Measurements from ENCODE around the gene KTI12. TPM values are rescaled to one million over a fixed set of nuclear protein-coding genes. Genes with fewer than 3 reads are reported as not detected.

Gene KTI12
- total and polyA plus RNA-seq, 7 donors, result 4.9 to 15.0 (median 9.6) TPM

GRCh38 chr1:52003877-52004276 lies 29.7 kb downstream of the KTI12 start:
- DNase-seq, result no peak
- H3K4me3 ChIP-seq, result no peak overlapping the region
- no peak for TF ChIP-seq CTCF (IDR thresholded peaks at IDR 0.05)
- TF ChIP-seq EP300 (IDR thresholded peaks at IDR 0.05), result no peak
- TF ChIP-seq POLR2AphosphoS5 (IDR thresholded peaks at IDR 0.05), result no peak
- TF ChIP-seq POLR2A (IDR thresholded peaks at IDR 0.05), result no peak
- no peaks in the 10 kb centered on the region for H3K27me3 ChIP-seq
- WGBS, 2 donors, result 66 to 74% methylated on average over 4 of the region's 4 CpGs
- H3K4me1 ChIP-seq, result peaks cover 0 to 7% (median 0%) of the 10 kb centered on the region in 4 donors
- no peaks in the 10 kb centered on the region for H3K9me3 ChIP-seq
- no peaks in the 10 kb centered on the region for H3K36me3 ChIP-seq
- intact Hi-C loops (cut with DNase I), result no loop called here
- no peak overlapping the region for H3K27ac ChIP-seq

- no peaks in the 10 kb centered on the region for H3K9me3 ChIP-seq
- no peaks in the 10 kb centered on the region for H3K36me3 ChIP-seq
- no peak overlapping the region for H3K27ac ChIP-seq
- H3K4me1 ChIP-seq, result no peaks in the 10 kb centered on the region
- 44 to 53% methylated on average over 9 of the region's 9 CpGs for WGBS, 2 donors
- TF ChIP-seq CTCF (IDR thresholded peaks at IDR 0.05), result peak; percentile 55 to 88 (median 86)
- TF ChIP-seq EP300 (IDR thresholded peaks at IDR 0.05), result no peak
- intact Hi-C loops (cut with DNase I), result loop anchor here (1.0 kb wide), 1 partner anchor 105 kb away; no protein-coding TSS in a partner anchor
- no peaks in the 10 kb centered on the region for H3K27me3 ChIP-seq
- no peak for DNase-seq
- H3K4me3 ChIP-seq, result no peak overlapping the region
Measured at GRCh38 chr1:52002038-52002917, 31.3 kb downstream of the KTI12 start.

GRCh38 chr1:51998701-51999100 lies 34.9 kb downstream of the KTI12 start:
- H3K27ac ChIP-seq, result no peak overlapping the region
- intact Hi-C loops (cut with DNase I), result no loop called here
- H3K36me3 ChIP-seq, result no peaks in the 10 kb centered on the region
- TF ChIP-seq POLR2AphosphoS5 (IDR thresholded peaks at IDR 0.05) (no peak), POLR2A (IDR thresholded peaks at IDR 0.05) (no peak), CTCF (IDR thresholded peaks at IDR 0.05) (no peak)
- H3K27me3 ChIP-seq, result peaks cover 0 to 6% (median 0%) of the 10 kb centered on the region in 3 donors
- H3K9me3 ChIP-seq, result no peaks in the 10 kb centered on the region
- no peak for DNase-seq
- no peaks in the 10 kb centered on the region for H3K4me1 ChIP-seq
- no peak overlapping the region for H3K4me3 ChIP-seq
- 90 to 93% methylated on average over 1 of the region's 1 CpG for WGBS, 2 donors

GRCh38 chr1:51997974-51998382 lies 35.6 kb downstream of the KTI12 start:
- H3K27me3 ChIP-seq, result peaks cover 0 to 13% (median 5%) of the 10 kb centered on the region in 3 donors
- no peaks in the 10 kb centered on the region for H3K9me3 ChIP-seq
- 62 to 72% methylated on average over 5 of the region's 5 CpGs for WGBS, 2 donors
- TF ChIP-seq CTCF (IDR thresholded peaks at IDR 0.05), result no peak
- no peak for TF ChIP-seq EP300 (IDR thresholded peaks at IDR 0.05)
- TF ChIP-seq POLR2AphosphoS5 (IDR thresholded peaks at IDR 0.05), result no peak
- DNase-seq, result no peak
- H3K36me3 ChIP-seq, result no peaks in the 10 kb centered on the region
- H3K4me3 ChIP-seq, result no peak overlapping the region
- H3K27ac ChIP-seq, result no peak overlapping the region
- intact Hi-C loops (cut with DNase I), result no loop called here
- no peaks in the 10 kb centered on the region for H3K4me1 ChIP-seq
